Chondrocyte (in vitro differentiated cells): Measurements from ENCODE around the gene CAD. TPM values are rescaled to one million over a fixed set of nuclear protein-coding genes. Genes with fewer than 3 reads are reported as not detected.

ENCODE experiments used
- DNase-seq: peaks from one replicate; pipeline ENCODE4 v3.0.0; 2021; ENCODE audit warnings: mixed read lengths, low spot score
- H3K27ac Mint-ChIP-seq: one replicate; pipeline ENCODE4 v1.8.0; 2021; ENCODE audit warnings: mild to moderate bottlenecking, moderate library complexity, mixed read lengths; ENCODE audit not compliant: unreplicated experiment
- H3K27me3 Mint-ChIP-seq: 2 replicates; pipeline ENCODE4 v1.8.0; 2021; ENCODE audit warnings: low read depth, mixed read lengths
- H3K36me3 Mint-ChIP-seq: 2 replicates; pipeline ENCODE4 v1.8.0; 2021; ENCODE audit warnings: low read depth, mixed read lengths
- H3K4me1 Mint-ChIP-seq: 2 replicates; pipeline ENCODE4 v1.8.0; 2021; ENCODE audit warnings: low read depth, mild to moderate bottlenecking, mixed read lengths
- H3K4me3 Mint-ChIP-seq: one replicate; pipeline ENCODE4 v1.8.0; 2021; ENCODE audit warnings: mild to moderate bottlenecking, moderate library complexity, mixed read lengths; ENCODE audit not compliant: unreplicated experiment
- H3K9me3 Mint-ChIP-seq: 2 replicates; pipeline ENCODE4 v1.8.0; 2021; ENCODE audit warnings: low read depth, mixed read lengths
- CTCF ChIP-seq: fragments of 200-600 bp; sonication (generic); IDR thresholded peaks from 2 replicates; pipeline ENCODE4 v1.5.0; 2021; ENCODE audit warnings: antibody characterized with exemption, mild to moderate bottlenecking, moderate library complexity
- total RNA-seq: library from RNA; stranded (reverse); gene quantifications from 3 replicates; pipeline ENCODE4 v1.2.1, GENCODE V29; 2021

CAD gene
- total RNA-seq, 1 donor from 2014 or later, result 55.0 TPM

- no peak overlapping the region for H3K27ac Mint-ChIP-seq
- peak; percentile 72 for DNase-seq
- no peaks in the 10 kb centered on the region for H3K27me3 Mint-ChIP-seq
- peaks cover 76% of the 10 kb centered on the region for H3K36me3 Mint-ChIP-seq
- no peaks in the 10 kb centered on the region for H3K4me1 Mint-ChIP-seq
- no peaks in the 10 kb centered on the region for H3K9me3 Mint-ChIP-seq
- no peak overlapping the region for H3K4me3 Mint-ChIP-seq
- TF ChIP-seq CTCF, result no peak
These were observed 20.3 kb downstream of the CAD start for GRCh38 chr2:27237341-27237945.

DNA sequence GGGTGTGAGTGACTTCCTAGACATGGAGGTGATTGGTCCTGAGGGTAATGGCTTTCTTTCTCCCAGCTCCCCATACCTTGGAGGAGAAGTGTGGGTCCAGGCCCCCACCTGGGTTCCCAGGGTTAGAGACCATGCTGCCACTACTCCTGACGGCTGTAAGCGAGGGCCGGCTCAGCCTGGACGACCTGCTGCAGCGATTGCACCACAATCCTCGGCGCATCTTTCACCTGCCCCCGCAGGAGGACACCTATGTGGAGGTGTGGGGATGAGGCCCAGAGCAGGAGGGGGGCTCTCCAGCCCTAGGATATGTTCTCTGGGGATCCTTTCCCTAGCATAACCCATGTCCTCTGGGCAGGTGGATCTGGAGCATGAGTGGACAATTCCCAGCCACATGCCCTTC, 21.8 kb downstream of the CAD start:
- Mint-ChIP-seq H3K9me3 (no peaks in the 10 kb centered on the region), H3K27ac (no peak overlapping the region), H3K4me1 (no peaks in the 10 kb centered on the region), H3K36me3 (peaks cover 76% of the 10 kb centered on the region), H3K4me3 (no peak overlapping the region), H3K27me3 (no peaks in the 10 kb centered on the region)
- peak; percentile 72 for DNase-seq
- no peak for TF ChIP-seq CTCF

DNA sequence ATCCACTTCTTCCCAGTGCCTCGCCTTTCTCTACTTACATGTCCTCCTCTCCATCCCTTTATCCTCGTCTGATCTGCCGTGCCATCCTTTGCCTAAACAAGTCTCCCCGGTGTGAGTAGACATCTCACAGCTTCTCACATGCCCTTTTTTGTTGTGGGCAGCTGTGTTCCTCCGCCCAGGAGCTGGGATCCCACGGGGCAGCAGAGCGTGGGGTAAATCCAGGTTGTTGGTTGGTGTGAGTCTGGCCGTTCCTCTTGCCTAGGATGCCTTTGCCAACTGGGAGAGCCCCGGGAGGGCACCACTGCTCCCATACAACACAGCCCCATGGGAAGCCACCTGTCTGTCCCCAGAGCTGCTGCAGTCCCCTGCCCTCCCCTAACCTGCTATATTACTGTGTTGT, 23.2 kb downstream of the CAD start:
- peak; percentile 68 for DNase-seq
- no peak overlapping the region for H3K27ac Mint-ChIP-seq
- no peaks in the 10 kb centered on the region for H3K4me1 Mint-ChIP-seq
- no peaks in the 10 kb centered on the region for H3K9me3 Mint-ChIP-seq
- TF ChIP-seq CTCF, result no peak
- H3K36me3 Mint-ChIP-seq, result peaks cover 68% of the 10 kb centered on the region
- H3K4me3 Mint-ChIP-seq, result no peak overlapping the region
- H3K27me3 Mint-ChIP-seq, result no peaks in the 10 kb centered on the region

DNA sequence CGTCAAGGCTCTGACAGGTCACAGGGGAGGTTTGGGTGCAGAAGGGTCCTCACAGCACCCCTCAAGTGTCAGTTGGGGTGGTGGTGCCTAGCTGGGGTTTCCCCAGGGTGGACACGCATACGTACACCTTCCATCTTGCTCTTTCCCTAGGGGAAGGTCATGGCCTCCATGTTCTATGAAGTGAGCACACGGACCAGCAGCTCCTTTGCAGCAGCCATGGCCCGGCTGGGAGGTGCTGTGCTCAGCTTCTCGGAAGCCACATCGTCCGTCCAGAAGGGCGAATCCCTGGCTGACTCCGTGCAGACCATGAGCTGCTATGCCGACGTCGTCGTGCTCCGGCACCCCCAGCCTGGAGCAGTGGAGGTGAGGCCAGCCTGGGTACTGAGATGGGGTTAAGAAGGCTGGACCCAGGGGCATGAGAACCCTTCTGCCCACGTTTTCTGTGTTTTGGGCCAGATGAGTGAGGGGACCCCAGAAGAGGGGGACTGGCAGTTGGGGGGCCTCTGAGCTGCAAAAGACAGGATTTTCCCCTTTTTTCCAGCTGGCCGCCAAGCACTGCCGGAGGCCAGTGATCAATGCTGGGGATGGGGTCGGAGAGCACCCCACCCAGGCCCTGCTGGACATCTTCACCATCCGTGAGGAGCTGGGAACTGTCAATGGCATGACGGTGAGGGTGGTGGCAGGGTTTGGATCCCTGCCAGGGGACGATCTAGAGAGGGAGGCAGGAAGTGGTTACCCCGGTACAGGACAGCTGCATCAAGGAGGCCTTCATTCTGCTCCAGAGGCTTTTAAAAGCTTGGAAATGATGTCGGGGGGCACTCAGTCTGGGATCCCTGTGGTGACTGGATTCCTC, 24.8 kb downstream of the CAD start:
- peaks cover 57% of the 10 kb centered on the region for H3K36me3 Mint-ChIP-seq
- no peak for DNase-seq
- no peak for TF ChIP-seq CTCF
- no peaks in the 10 kb centered on the region for H3K4me1 Mint-ChIP-seq
- no peaks in the 10 kb centered on the region for H3K9me3 Mint-ChIP-seq
- no peak overlapping the region for H3K4me3 Mint-ChIP-seq
- H3K27me3 Mint-ChIP-seq, result no peaks in the 10 kb centered on the region
- H3K27ac Mint-ChIP-seq, result no peak overlapping the region

DNA sequence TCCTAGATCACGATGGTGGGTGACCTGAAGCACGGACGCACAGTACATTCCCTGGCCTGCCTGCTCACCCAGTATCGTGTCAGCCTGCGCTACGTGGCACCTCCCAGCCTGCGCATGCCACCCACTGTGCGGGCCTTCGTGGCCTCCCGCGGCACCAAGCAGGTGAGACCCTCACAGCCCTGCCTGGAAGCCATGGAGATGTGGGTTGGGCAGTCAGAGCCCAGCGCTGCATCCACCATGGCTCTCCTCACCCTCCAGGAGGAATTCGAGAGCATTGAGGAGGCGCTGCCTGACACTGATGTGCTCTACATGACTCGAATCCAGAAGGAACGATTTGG, 25.4 kb downstream of the CAD start:
- Mint-ChIP-seq H3K9me3 (no peaks in the 10 kb centered on the region), H3K4me1 (no peaks in the 10 kb centered on the region), H3K27me3 (no peaks in the 10 kb centered on the region), H3K36me3 (peaks cover 52% of the 10 kb centered on the region), H3K4me3 (no peak overlapping the region), H3K27ac (no peak overlapping the region)
- no peak for DNase-seq
- no peak for TF ChIP-seq CTCF
